SK-N-SH (cell line): ENCODE results near the gene CDC45. TPM values are rescaled to one million over a fixed set of nuclear protein-coding genes. Genes with fewer than 3 reads are reported as not detected.

Source experiments
- CTCF ChIA-PET: fragments of 300-600, 350-600 bp; formaldehyde crosslinking; extraction: SDS; loops from one replicate; lab custom pipeline; 2021; lab: Yijun Ruan, JAX
- POLR2A ChIA-PET: fragments of 350-600 bp; sonication (Branson Sonifier 250); formaldehyde crosslinking; extraction: SDS; loops from one replicate; lab custom pipeline; 2020; ENCODE audit warnings: antibody characterized with exemption, inconsistent platforms; lab: Yijun Ruan, JAX
- DNase-seq: peaks from one replicate; pipeline ENCODE4 v3.0.0; 2012
- H2AFZ ChIP-seq: fragments of 200-600 bp; sonication (generic); 2 replicates; pipeline ENCODE4 v1.8.1; 2016; ENCODE audit warnings: antibody characterized with exemption, mild to moderate bottlenecking, low read depth
- H3F3A ChIP-seq: fragments of 200-600 bp; sonication (generic); replicated peaks from 2 replicates; pipeline ENCODE3; 2016; ENCODE audit warnings: antibody characterized with exemption, mild to moderate bottlenecking; ENCODE audit not compliant: insufficient read depth
- H3K27ac ChIP-seq, 2 experiments: fragments of 200-500 bp in 1 of 2; fragments of 200-600 bp in 1 of 2; sonication (Bioruptor generic) in 1 of 2; sonication (generic), shearing (Covaris generic) in 1 of 2; 2 replicates each; pipeline versions ENCODE4 v1.5.1 to v1.6.1; 2014 to 2016; ENCODE audit warnings: low read depth in 2 of 2, inconsistent platforms in 1 of 2, low read length in 1 of 2, mild to moderate bottlenecking in 1 of 2, mixed read lengths in 1 of 2
- H3K27me3 ChIP-seq: fragments of 200-600 bp; sonication (generic), shearing (Covaris generic); 2 replicates; pipeline ENCODE4 v1.6.1; 2016; ENCODE audit warnings: mixed run types; ENCODE audit not compliant: insufficient read depth
- H3K36me3 ChIP-seq, 2 experiments: fragments of 200-500 bp in 1 of 2; fragments of 200-600 bp in 1 of 2; sonication (Bioruptor generic) in 1 of 2; sonication (generic) in 1 of 2; replicated peaks in 1 of 2; 2 replicates each; pipeline versions ENCODE3 to v1.5.1; 2014 to 2016; ENCODE audit warnings: low read length in 1 of 2, mild to moderate bottlenecking in 1 of 2; ENCODE audit not compliant: insufficient read depth in 2 of 2, control insufficient read depth in 1 of 2
- H3K4me1 ChIP-seq, 2 experiments: fragments of 200-500 bp in 1 of 2; fragments of 200-600 bp in 1 of 2; sonication (Bioruptor generic) in 1 of 2; sonication (generic), shearing (Covaris generic) in 1 of 2; 2 replicates each; pipeline versions ENCODE4 v1.5.1 to v1.6.1; 2014 to 2016; ENCODE audit warnings: low read depth in 1 of 2, low read length in 1 of 2, mixed run types in 1 of 2; ENCODE audit not compliant: insufficient read depth in 2 of 2, control insufficient read depth in 1 of 2
- H3K4me2 ChIP-seq: fragments of 200-600 bp; sonication (generic), shearing (Covaris generic); 2 replicates; pipeline ENCODE4 v1.6.1; 2017; ENCODE audit warnings: mixed run types
- H3K4me3 ChIP-seq, 2 experiments: fragments of 200-500 bp in 1 of 2; fragments of 200-600 bp in 1 of 2; sonication (Bioruptor generic) in 1 of 2; sonication (generic), shearing (Covaris generic) in 1 of 2; 2 replicates each; pipeline versions ENCODE4 v1.5.1 to v1.8.1; 2014 to 2016; ENCODE audit warnings: low read depth in 2 of 2, inconsistent platforms in 1 of 2, low read length in 1 of 2, mild to moderate bottlenecking in 1 of 2, mixed read lengths in 1 of 2, moderate library complexity in 1 of 2
- H3K79me2 ChIP-seq: fragments of 200-600 bp; sonication (generic); 2 replicates; pipeline ENCODE4 v1.8.1; 2017; ENCODE audit warnings: mild to moderate bottlenecking; ENCODE audit not compliant: insufficient read depth
- H3K9ac ChIP-seq: fragments of 200-600 bp; sonication (generic); 2 replicates; pipeline ENCODE4 v1.6.1; 2017; ENCODE audit warnings: mixed run types
- H3K9me2 ChIP-seq: fragments of 200-600 bp; sonication (generic); 2 replicates; pipeline ENCODE4 v1.6.1; 2017; ENCODE audit warnings: mixed run types
- H3K9me3 ChIP-seq: fragments of 200-600 bp; sonication (generic); 2 replicates; pipeline ENCODE4 v1.6.1; 2017; ENCODE audit warnings: mixed run types, mild to moderate bottlenecking, moderate library complexity
- H4K20me1 ChIP-seq: fragments of 200-600 bp; sonication (generic); 2 replicates; pipeline ENCODE4 v1.6.1; 2017; ENCODE audit warnings: mild to moderate bottlenecking, mixed run types; ENCODE audit not compliant: insufficient read depth
- EZH2phosphoT487 ChIP-seq: fragments of 200-600 bp; sonication (generic); IDR thresholded peaks from 2 replicates; pipeline ENCODE4 v1.6.1; 2017; ENCODE audit warnings: low read depth, mixed run types, mild to moderate bottlenecking, antibody characterized with exemption, moderate library complexity, borderline replicate concordance
- FOXJ3 ChIP-seq: sonication (generic); formaldehyde crosslinking; IDR thresholded peaks from 2 replicates; pipeline ENCODE4 v1.5.1; 2020; ENCODE audit warnings: mild to moderate bottlenecking, missing genetic modification reagents
- GATA2 ChIP-seq: sonication (generic); formaldehyde crosslinking; IDR thresholded peaks from 2 replicates; pipeline ENCODE4 v1.5.0; 2020; ENCODE audit warnings: mild to moderate bottlenecking, missing genetic modification reagents
- IRF3 ChIP-seq: fragments of 150-350 bp; IDR thresholded peaks from 2 replicates; pipeline ENCODE4 v1.6.1; 2016; ENCODE audit warnings: mild to moderate bottlenecking, low read depth, low read length
- JUND ChIP-seq: IDR thresholded peaks from 2 replicates; pipeline ENCODE4 v1.4.0; 2012
- POLR2AphosphoS5 ChIP-seq: IDR thresholded peaks from 2 replicates; pipeline ENCODE4 v1.6.1; 2012; ENCODE audit warnings: low read depth, low read length
- RFX5 ChIP-seq: IDR thresholded peaks from 2 replicates; pipeline ENCODE4 v1.6.1; 2012; ENCODE audit warnings: mild to moderate bottlenecking, improper control_type of control experiment, low read length
- RXRA ChIP-seq: IDR thresholded peaks from 2 replicates; pipeline ENCODE4 v1.4.0; 2012; ENCODE audit warnings: low read depth, mild to moderate bottlenecking, borderline replicate concordance
- ZBTB33 ChIP-seq: IDR thresholded peaks from 2 replicates; pipeline ENCODE4 v1.4.0; 2012; ENCODE audit warnings: low read depth, borderline replicate concordance
- WGBS: methylation state at CpG from one replicate; pipeline ENCODE4 v1.1.6; 2017; ENCODE audit warnings: low lambda C conversion rate; 5-methylcytosine and 5-hydroxymethylcytosine counted together
- polyA plus RNA-seq, 3 experiments: library from polyadenylated mRNA; depleted of rRNA; stranded (reverse); fragments of >200 nt; gene quantifications; 2 replicates each; pipeline ENCODE4 v1.2.3, GENCODE V29; 2012
- TF ChIP-seq, protein P1 (sequence below): IDR thresholded peaks from 2 replicates; pipeline ENCODE4 v1.6.1; 2012; ENCODE audit warnings: mild to moderate bottlenecking, low read depth, low read length, moderate library complexity
- TF ChIP-seq, protein P2 (sequence below): IDR thresholded peaks from 2 replicates; pipeline ENCODE4 v1.4.0; 2012; ENCODE audit warnings: low read depth

The CDC45 gene
- polyA plus RNA-seq, 1 of the 3 experiments (the other 2 are of a cell fraction), result 23.6 TPM

DNA sequence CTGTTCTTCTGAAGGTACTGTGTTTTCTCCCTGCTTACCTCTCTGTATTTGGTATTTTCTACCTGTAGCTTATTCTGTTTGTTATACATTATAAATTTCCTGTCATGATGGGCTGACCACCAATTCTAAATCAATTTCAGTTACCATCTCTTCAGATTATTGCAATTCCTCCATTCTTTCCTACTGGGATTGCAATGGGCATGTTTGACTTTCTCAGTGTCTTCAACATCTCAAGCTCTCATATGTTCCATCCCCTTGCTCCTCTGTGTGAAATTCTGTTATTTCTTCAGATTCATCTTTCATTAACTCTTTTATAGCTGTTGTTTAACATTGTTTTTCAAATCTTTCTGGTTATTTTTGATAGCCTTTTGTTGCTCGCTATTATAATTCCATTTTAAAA, 16.7 kb upstream of the CDC45 start:
- DNase-seq, result no peak
- TF ChIP-seq RXRA (no peak), ZBTB33 (no peak)
- TF ChIP-seq, protein P1, sequence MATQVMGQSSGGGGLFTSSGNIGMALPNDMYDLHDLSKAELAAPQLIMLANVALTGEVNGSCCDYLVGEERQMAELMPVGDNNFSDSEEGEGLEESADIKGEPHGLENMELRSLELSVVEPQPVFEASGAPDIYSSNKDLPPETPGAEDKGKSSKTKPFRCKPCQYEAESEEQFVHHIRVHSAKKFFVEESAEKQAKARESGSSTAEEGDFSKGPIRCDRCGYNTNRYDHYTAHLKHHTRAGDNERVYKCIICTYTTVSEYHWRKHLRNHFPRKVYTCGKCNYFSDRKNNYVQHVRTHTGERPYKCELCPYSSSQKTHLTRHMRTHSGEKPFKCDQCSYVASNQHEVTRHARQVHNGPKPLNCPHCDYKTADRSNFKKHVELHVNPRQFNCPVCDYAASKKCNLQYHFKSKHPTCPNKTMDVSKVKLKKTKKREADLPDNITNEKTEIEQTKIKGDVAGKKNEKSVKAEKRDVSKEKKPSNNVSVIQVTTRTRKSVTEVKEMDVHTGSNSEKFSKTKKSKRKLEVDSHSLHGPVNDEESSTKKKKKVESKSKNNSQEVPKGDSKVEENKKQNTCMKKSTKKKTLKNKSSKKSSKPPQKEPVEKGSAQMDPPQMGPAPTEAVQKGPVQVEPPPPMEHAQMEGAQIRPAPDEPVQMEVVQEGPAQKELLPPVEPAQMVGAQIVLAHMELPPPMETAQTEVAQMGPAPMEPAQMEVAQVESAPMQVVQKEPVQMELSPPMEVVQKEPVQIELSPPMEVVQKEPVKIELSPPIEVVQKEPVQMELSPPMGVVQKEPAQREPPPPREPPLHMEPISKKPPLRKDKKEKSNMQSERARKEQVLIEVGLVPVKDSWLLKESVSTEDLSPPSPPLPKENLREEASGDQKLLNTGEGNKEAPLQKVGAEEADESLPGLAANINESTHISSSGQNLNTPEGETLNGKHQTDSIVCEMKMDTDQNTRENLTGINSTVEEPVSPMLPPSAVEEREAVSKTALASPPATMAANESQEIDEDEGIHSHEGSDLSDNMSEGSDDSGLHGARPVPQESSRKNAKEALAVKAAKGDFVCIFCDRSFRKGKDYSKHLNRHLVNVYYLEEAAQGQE, result no peak
- peaks cover 0 to 3% of the 10 kb centered on the region in 2 experiments; a peak in 1 of 4 replicates for H3K4me1 ChIP-seq
- no peaks in the 10 kb centered on the region for H3K79me2 ChIP-seq
- no peaks in the 10 kb centered on the region for H3K9me2 ChIP-seq
- no peaks in the 10 kb centered on the region for H3F3A ChIP-seq
- no peaks in the 10 kb centered on the region for H4K20me1 ChIP-seq
- ChIA-PET POLR2A (no interaction called here), CTCF (interaction anchor here (1.3 to 1.6 kb wide), 3 partner anchors 11 to 167 kb away, joined by 4 to 5 read pairs (median 5); no protein-coding TSS in a partner anchor)
- no peaks in the 10 kb centered on the region for H3K27me3 ChIP-seq
- H3K36me3 ChIP-seq, result peaks cover 71 to 82% of the 10 kb centered on the region in 2 experiments
- H3K9me3 ChIP-seq, result no peaks in the 10 kb centered on the region
- no peak overlapping the region for H3K4me3 ChIP-seq
- no peak overlapping the region for H3K9ac ChIP-seq
- H3K4me2 ChIP-seq, result no peak overlapping the region
- H2AFZ ChIP-seq, result no peak overlapping the region
- WGBS, result 100% methylated on average over 1 of the region's 1 CpG
- no peak overlapping the region for H3K27ac ChIP-seq

DNA sequence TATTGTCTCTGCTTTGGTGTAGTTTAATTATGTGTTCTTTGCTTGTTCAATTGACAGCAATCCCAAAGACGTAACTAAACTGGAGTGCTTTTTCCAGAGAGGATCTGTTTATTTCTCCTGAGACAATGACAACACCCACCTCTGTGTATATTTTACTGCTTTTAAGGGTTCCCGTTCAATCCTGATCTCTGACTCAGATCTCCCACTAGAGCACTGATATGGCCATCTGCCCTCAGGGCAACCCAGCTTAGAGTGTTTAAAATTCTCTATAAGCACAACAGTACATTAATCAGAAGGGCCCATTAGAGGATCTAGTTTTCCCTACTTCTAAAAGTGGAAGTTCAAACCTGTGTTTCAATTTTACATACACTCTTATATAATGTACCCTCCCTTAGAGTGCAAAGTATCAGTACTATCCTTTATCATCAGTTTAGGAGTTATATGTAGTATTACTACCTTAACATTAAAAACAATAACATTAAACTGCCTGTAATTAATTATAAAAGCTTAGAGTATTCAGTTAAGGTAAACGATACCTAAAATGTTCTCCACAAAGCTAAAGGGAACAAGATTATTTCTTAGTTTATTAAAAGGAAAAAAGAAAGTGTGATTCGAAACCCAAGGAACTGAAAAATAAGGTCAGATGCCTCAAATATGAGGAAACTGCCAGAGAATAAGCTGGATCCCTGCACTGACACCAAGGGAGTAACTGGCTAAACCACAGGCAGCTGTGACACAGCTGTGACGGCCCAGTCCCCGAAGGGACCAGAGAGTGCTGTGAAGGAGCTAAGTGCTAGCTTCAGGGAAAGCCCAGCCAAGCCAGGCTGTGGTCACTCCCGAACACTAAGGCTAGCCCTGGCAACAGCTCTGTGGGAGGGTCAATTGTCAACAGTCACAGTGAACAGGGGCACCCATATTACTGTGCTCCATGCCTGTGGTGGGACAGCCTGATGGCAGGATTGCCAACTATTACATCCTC, 15.9 kb upstream of the CDC45 start:
- H3K36me3 ChIP-seq, result peaks cover 76 to 78% of the 10 kb centered on the region in 2 experiments
- H3K79me2 ChIP-seq, result no peaks in the 10 kb centered on the region
- no peaks in the 10 kb centered on the region for H3K9me3 ChIP-seq
- H3K4me1 ChIP-seq, result peaks cover 0 to 3% of the 10 kb centered on the region in 2 experiments; a peak in 1 of 4 replicates
- WGBS, result 74% methylated on average over 6 of the region's 7 CpGs
- H3K4me3 ChIP-seq, result no peak overlapping the region
- no peak overlapping the region; a peak in 1 of 4 replicates for H3K27ac ChIP-seq
- no peak for DNase-seq
- H3K4me2 ChIP-seq, result no peak overlapping the region
- no peak for TF ChIP-seq FOXJ3 (CRISPR knock-in tag)
- TF ChIP-seq GATA2 (CRISPR knock-in tag), result no peak
- TF ChIP-seq, protein P1, result no peak
- no peak for TF ChIP-seq POLR2AphosphoS5
- TF ChIP-seq IRF3, result no peak
- no peak for TF ChIP-seq JUND
- no peak for TF ChIP-seq EZH2phosphoT487
- TF ChIP-seq, protein P2, sequence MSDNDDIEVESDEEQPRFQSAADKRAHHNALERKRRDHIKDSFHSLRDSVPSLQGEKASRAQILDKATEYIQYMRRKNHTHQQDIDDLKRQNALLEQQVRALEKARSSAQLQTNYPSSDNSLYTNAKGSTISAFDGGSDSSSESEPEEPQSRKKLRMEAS, result no peak
- no peak for TF ChIP-seq RFX5
- no peaks in the 10 kb centered on the region for H3K9me2 ChIP-seq
- CTCF ChIA-PET, result interaction anchor here (0.6 to 2.8 kb wide), 6 partner anchors 8 to 168 kb away, joined by 3 to 13 read pairs (median 4); no protein-coding TSS in a partner anchor
- no peak overlapping the region for H3K9ac ChIP-seq
- H2AFZ ChIP-seq, result no peak overlapping the region
- H4K20me1 ChIP-seq, result no peaks in the 10 kb centered on the region
- no peaks in the 10 kb centered on the region for H3F3A ChIP-seq
- POLR2A ChIA-PET, result no interaction called here
- no peaks in the 10 kb centered on the region for H3K27me3 ChIP-seq
